Measurements from ENCODE around the gene ACTN4. TPM values are rescaled to one million over a fixed set of nuclear protein-coding genes. Genes with fewer than 3 reads are reported as not detected.

Gene ACTN4
- total RNA-seq, 1 experiment from 2014 or later = 3,297 TPM

GRCh38 chr19:38710416-38710702 is 62.9 kb downstream of the ACTN4 start:
- peak overlapping the region; percentile 68 for H3K27ac ChIP-seq (ENCODE audit: low read length)
- CTCF ChIA-PET = interaction anchor here (1.7 kb wide), 1 partner anchor 9 kb away, joined by 4 read pairs; no protein-coding TSS in a partner anchor
- H3K27me3 ChIP-seq (ENCODE audit: control insufficient read depth, insufficient read depth, low read length) = no peaks in the 10 kb centered on the region
- POLR2A ChIA-PET = interaction anchor here (0.6 to 0.9 kb wide), 3 partner anchors 11 to 145 kb away, joined by 3 read pairs; no protein-coding TSS in a partner anchor
- peaks cover 95% of the 10 kb centered on the region for H3K4me1 ChIP-seq (ENCODE audit: control insufficient read depth, insufficient read depth, low read length)
- no peaks in the 10 kb centered on the region for H3K9me3 ChIP-seq (ENCODE audit: control insufficient read depth, insufficient read depth, low read depth, low read length)
- no peak for TF ChIP-seq SIN3A (IDR thresholded peaks at IDR 0.05; ENCODE audit: borderline replicate concordance, insufficient read depth, low read depth, low read length)
- no peak for TF ChIP-seq REST (IDR thresholded peaks at IDR 0.05; ENCODE audit: insufficient read depth in 1 of 2, low read depth in 2 of 2, low read length in 1 of 2)
- TF ChIP-seq CTCF (IDR thresholded peaks at IDR 0.05) = no peak
- TF ChIP-seq POLR2AphosphoS5 (IDR thresholded peaks at IDR 0.05; ENCODE audit: low read depth, low read length) = no peak
- TF ChIP-seq TCF7L2 (IDR thresholded peaks at IDR 0.05; ENCODE audit: low read depth, low read length) = no peak
- peaks cover 91% of the 10 kb centered on the region for H3K36me3 ChIP-seq (ENCODE audit: control insufficient read depth, insufficient read depth, low read length)
- intact Hi-C loops (cut with micrococcal nuclease; ENCODE audit: unreplicated experiment) (no loop called here), in situ Hi-C loops (cut with HindIII; ENCODE audit: low pct_unique_long_range_greater_than_20kb, low sequenced_read_pairs) (no loop called here)
- no peak overlapping the region for H3K4me3 ChIP-seq (ENCODE audit: low read depth in 2 of 2, low read length in 2 of 2)
- BruUV-seq (replicated peaks) = no TSS peak
- DNase-seq (ENCODE audit: low read depth, low spot score) (no peak), ATAC-seq (no peak)

- Histone ChIP-seq H3K4me1 (ENCODE audit: control insufficient read depth, insufficient read depth, low read length) (peaks cover 87% of the 10 kb centered on the region), H3K9me3 (ENCODE audit: control insufficient read depth, insufficient read depth, low read depth, low read length) (no peaks in the 10 kb centered on the region), H3K4me3 (ENCODE audit: low read depth in 2 of 2, low read length in 2 of 2) (no peak overlapping the region), H3K27me3 (ENCODE audit: control insufficient read depth, insufficient read depth, low read length) (no peaks in the 10 kb centered on the region), H3K27ac (ENCODE audit: low read length) (peak overlapping the region; percentile 68), H3K36me3 (ENCODE audit: control insufficient read depth, insufficient read depth, low read length) (peaks cover 89% of the 10 kb centered on the region)
- intact Hi-C loops (cut with micrococcal nuclease; ENCODE audit: unreplicated experiment) (no loop called here), in situ Hi-C loops (cut with HindIII; ENCODE audit: low pct_unique_long_range_greater_than_20kb, low sequenced_read_pairs) (no loop called here)
- TF ChIP-seq REST (IDR thresholded peaks at IDR 0.05; ENCODE audit: insufficient read depth in 1 of 2, low read depth in 2 of 2, low read length in 1 of 2) (no peak), POLR2AphosphoS5 (IDR thresholded peaks at IDR 0.05; ENCODE audit: low read depth, low read length) (no peak), TCF7L2 (IDR thresholded peaks at IDR 0.05; ENCODE audit: low read depth, low read length) (no peak), SIN3A (IDR thresholded peaks at IDR 0.05; ENCODE audit: borderline replicate concordance, insufficient read depth, low read depth, low read length) (no peak), CTCF (IDR thresholded peaks at IDR 0.05) (no peak)
- CTCF ChIA-PET = interaction anchor here (0.5 to 1.7 kb wide), 3 partner anchors 8 to 172 kb away, joined by 4 read pairs; no protein-coding TSS in a partner anchor
- POLR2A ChIA-PET = interaction anchor here (0.5 to 0.9 kb wide), 7 partner anchors 9 to 146 kb away, joined by 3 to 9 read pairs (median 3); no protein-coding TSS in a partner anchor
- ATAC-seq (peak; percentile 13), DNase-seq (ENCODE audit: low read depth, low spot score) (no peak)
- BruUV-seq (replicated peaks) = no TSS peak
Measured at GRCh38 chr19:38710928-38711725, 63.7 kb downstream of the ACTN4 start.

Measured in Panc1 (cell line).